Measurements from ENCODE around the gene C7orf57. TPM values are rescaled to one million over a fixed set of nuclear protein-coding genes. Genes with fewer than 3 reads are reported as not detected.

Gene C7orf57
- polyA plus RNA-seq, 2 donors: 0.73 to 0.80 TPM

DNA sequence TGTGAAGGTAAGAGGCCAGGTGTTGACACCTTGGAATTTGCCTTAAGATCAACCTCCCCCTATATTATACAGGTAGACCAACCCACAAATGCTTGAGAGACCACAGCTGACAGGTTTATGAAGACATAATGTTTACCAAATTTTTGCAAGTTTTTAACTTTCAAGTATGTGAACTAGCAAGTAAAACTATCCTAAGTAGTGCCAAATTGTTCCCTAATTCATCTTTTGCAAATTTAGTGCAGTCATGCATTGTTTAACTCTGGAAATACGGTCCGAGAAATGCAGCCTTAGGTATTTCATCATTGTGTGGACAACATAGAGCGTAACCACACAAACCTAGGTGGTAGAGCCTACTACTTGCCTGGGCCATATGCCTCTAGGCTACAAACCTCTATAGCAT, 64.4 kb downstream of the C7orf57 start:
- no peak overlapping the region for H3K27ac ChIP-seq (ENCODE audit: low read depth in 2 of 2, low read length in 1 of 2)
- WGBS, 2 donors: 80 to 83% methylated on average over 3 of the region's 3 CpGs
- H3K27me3 ChIP-seq (ENCODE audit: control insufficient read depth in 1 of 2, insufficient read depth in 2 of 2, low read length in 2 of 2): no peaks in the 10 kb centered on the region
- peaks cover 2% of the 10 kb centered on the region in 2 donors for H3K4me1 ChIP-seq (ENCODE audit: control insufficient read depth in 2 of 2, insufficient read depth in 2 of 2, low read length in 1 of 2)
- no peak overlapping the region for H3K4me3 ChIP-seq (ENCODE audit: low read depth in 1 of 2, low read length in 2 of 2)
- H3K9me3 ChIP-seq (ENCODE audit: control insufficient read depth in 2 of 2, insufficient read depth in 1 of 2, low read depth in 1 of 2, low read length in 1 of 2): peaks cover 0 to 2% of the 10 kb centered on the region in 2 donors
- peaks cover 13 to 20% of the 10 kb centered on the region in 2 donors for H3K36me3 ChIP-seq (ENCODE audit: control insufficient read depth in 2 of 2, insufficient read depth in 2 of 2, low read length in 1 of 2)

DNA sequence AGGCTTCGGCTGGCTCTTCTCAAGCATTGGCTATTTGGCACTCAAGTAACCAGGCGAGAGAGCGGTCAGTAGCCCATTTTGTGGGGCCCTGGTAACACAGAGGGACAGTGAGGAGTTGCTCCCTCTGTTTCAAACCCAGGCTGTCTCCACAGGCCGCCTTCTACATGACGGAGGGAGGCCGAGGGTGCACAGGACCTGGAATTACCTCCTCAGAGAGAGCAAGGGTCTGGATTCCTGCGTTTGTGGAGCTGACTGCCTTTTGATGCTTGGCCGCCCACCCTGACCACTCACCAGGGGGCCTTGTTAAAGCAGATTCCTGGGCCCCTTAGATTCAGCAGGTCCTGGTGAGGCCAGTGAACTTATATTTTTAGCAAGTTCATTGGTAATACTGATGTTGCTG, 66.0 kb downstream of the C7orf57 start:
- Histone ChIP-seq H3K4me1 (ENCODE audit: control insufficient read depth in 2 of 2, insufficient read depth in 2 of 2, low read length in 1 of 2) (no peaks in the 10 kb centered on the region), H3K36me3 (ENCODE audit: control insufficient read depth in 2 of 2, insufficient read depth in 2 of 2, low read length in 1 of 2) (peaks cover 13 to 15% of the 10 kb centered on the region in 2 donors), H3K9me3 (ENCODE audit: control insufficient read depth in 2 of 2, insufficient read depth in 1 of 2, low read depth in 1 of 2, low read length in 1 of 2) (peaks cover 0 to 2% of the 10 kb centered on the region in 2 donors), H3K27ac (ENCODE audit: low read depth in 2 of 2, low read length in 1 of 2) (no peak overlapping the region), H3K4me3 (ENCODE audit: low read depth in 1 of 2, low read length in 2 of 2) (no peak overlapping the region), H3K27me3 (ENCODE audit: control insufficient read depth in 1 of 2, insufficient read depth in 2 of 2, low read length in 2 of 2) (no peaks in the 10 kb centered on the region)
- WGBS, 2 donors: 94 to 99% methylated on average over 8 of the region's 8 CpGs

DNA sequence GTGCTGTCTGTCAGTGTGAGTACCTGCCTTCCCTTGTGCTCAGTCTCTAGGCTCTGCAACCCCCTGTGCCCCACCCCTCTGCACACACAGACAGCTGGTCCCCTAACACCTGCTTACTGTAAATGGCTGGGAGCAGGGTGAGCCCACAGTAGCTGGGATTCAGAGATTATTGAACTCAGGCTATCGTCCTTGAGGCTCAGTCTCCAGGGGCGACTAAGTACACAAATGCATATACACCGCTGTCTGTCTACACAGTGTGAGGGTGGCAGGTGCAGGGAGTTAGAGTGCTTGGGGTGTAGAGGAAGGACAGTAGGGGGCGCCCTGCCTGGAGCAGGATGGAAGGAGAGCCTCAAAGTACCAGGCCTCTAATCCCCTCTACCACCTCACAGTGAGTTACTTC, 66.6 kb downstream of the C7orf57 start:
- Histone ChIP-seq H3K4me1 (ENCODE audit: control insufficient read depth in 2 of 2, insufficient read depth in 2 of 2, low read length in 1 of 2) (no peaks in the 10 kb centered on the region), H3K4me3 (ENCODE audit: low read depth in 1 of 2, low read length in 2 of 2) (no peak overlapping the region), H3K9me3 (ENCODE audit: control insufficient read depth in 2 of 2, insufficient read depth in 1 of 2, low read depth in 1 of 2, low read length in 1 of 2) (peaks cover 0 to 2% of the 10 kb centered on the region in 2 donors), H3K36me3 (ENCODE audit: control insufficient read depth in 2 of 2, insufficient read depth in 2 of 2, low read length in 1 of 2) (peaks cover 15 to 16% of the 10 kb centered on the region in 2 donors), H3K27me3 (ENCODE audit: control insufficient read depth in 1 of 2, insufficient read depth in 2 of 2, low read length in 2 of 2) (no peaks in the 10 kb centered on the region), H3K27ac (ENCODE audit: low read depth in 2 of 2, low read length in 1 of 2) (no peak overlapping the region)
- WGBS, 2 donors: 78 to 91% methylated on average over 4 of the region's 4 CpGs

DNA sequence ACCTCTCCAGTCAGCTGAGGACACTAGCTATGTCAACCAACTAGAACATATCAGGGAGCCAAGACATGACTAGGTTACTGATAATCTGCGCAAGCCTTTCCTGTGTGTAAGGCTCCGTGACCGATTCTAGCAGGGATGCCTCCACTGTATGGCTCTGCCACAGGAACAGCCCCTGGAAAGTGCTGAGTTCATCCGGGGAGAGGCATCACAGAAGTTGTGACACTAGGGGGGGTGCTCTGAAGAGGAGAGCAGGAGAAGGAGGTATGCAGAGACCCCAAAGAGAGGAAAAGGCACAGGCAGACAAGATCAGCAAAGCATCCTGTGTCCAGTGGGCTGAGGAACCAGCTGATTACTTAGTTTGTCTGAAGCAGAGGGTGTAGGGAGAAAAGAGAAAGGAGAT, 67.2 kb downstream of the C7orf57 start:
- Histone ChIP-seq H3K36me3 (ENCODE audit: control insufficient read depth in 2 of 2, insufficient read depth in 2 of 2, low read length in 1 of 2) (peaks cover 19 to 22% of the 10 kb centered on the region in 2 donors), H3K27ac (ENCODE audit: low read depth in 2 of 2, low read length in 1 of 2) (no peak overlapping the region), H3K27me3 (ENCODE audit: control insufficient read depth in 1 of 2, insufficient read depth in 2 of 2, low read length in 2 of 2) (no peaks in the 10 kb centered on the region), H3K4me1 (ENCODE audit: control insufficient read depth in 2 of 2, insufficient read depth in 2 of 2, low read length in 1 of 2) (no peaks in the 10 kb centered on the region), H3K4me3 (ENCODE audit: low read depth in 1 of 2, low read length in 2 of 2) (no peak overlapping the region), H3K9me3 (ENCODE audit: control insufficient read depth in 2 of 2, insufficient read depth in 1 of 2, low read depth in 1 of 2, low read length in 1 of 2) (peaks cover 0 to 2% of the 10 kb centered on the region in 2 donors)
- 95 to 99% methylated on average over 4 of the region's 4 CpGs for WGBS, 2 donors

DNA sequence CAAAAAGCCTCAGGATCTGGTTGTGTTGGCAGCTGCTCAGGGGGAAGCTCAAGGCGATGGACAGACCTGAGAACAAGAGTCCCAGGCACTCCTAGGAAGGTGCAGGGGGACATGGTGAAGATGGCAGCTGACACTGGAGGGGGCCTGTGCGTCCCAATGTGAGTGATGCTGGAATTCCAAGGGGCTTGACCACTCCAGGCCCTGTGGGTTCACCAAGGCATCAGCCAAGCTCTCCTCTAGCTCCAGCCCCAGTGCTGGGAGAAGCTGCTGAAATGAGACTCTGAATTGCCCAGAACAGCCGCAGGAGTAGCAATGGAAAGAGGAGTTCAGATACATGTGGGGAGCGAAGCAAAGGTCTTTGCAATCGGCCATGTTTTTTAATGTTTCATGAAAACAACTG, 69.7 kb downstream of the C7orf57 start:
- H3K36me3 ChIP-seq (ENCODE audit: control insufficient read depth in 2 of 2, insufficient read depth in 2 of 2, low read length in 1 of 2): peaks cover 25 to 30% of the 10 kb centered on the region in 2 donors

DNA sequence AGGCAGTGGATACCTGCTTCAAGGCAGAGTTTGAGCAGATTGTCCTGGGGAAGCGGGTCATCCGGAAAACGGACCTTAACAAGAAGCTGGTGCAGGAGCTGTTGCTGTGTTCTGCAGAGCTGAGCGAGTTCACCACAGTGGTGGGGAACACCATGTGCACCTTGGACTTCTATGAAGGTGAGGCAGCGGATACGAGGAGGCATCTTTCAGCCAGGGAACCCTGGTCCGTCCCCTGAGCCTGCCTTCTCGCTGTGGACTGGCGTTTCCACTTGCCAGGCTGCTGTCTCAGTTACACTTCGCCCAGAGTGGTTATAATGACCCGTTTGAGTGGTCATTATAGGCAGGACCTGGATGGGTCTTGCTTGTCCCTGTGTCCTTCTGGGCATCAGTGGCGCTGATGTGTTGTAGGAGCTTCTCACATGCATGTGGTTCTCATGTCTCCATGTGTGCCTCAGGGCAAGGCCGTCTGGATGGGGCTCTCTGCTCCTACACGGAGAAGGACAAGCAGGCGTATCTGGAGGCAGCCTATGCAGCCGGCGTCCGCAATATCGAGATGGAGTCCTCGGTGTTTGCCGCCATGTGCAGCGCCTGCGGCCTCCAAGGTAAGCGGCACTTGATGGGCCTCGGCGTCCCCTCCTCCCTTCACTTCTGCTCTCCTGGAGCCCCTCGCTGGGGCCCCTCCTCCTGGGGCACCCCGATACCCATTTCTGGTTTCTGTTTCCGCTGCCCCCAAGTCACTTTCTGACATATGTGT, 71.7 kb downstream of the C7orf57 start:
- WGBS, 2 donors: 95% methylated on average over 29 of the region's 29 CpGs
- Histone ChIP-seq H3K36me3 (ENCODE audit: control insufficient read depth in 2 of 2, insufficient read depth in 2 of 2, low read length in 1 of 2) (peaks cover 15 to 25% of the 10 kb centered on the region in 2 donors), H3K4me1 (ENCODE audit: control insufficient read depth in 2 of 2, insufficient read depth in 2 of 2, low read length in 1 of 2) (no peaks in the 10 kb centered on the region), H3K9me3 (ENCODE audit: control insufficient read depth in 2 of 2, insufficient read depth in 1 of 2, low read depth in 1 of 2, low read length in 1 of 2) (no peaks in the 10 kb centered on the region), H3K27ac (ENCODE audit: low read depth in 2 of 2, low read length in 1 of 2) (no peak overlapping the region), H3K27me3 (ENCODE audit: control insufficient read depth in 1 of 2, insufficient read depth in 2 of 2, low read length in 2 of 2) (no peaks in the 10 kb centered on the region), H3K4me3 (ENCODE audit: low read depth in 1 of 2, low read length in 2 of 2) (no peak overlapping the region)

More for the DNA sequence above, 69.7 kb downstream of the C7orf57 start:
- WGBS, 2 donors: 93 to 96% methylated on average over 5 of the region's 5 CpGs
- no peaks in the 10 kb centered on the region for H3K4me1 ChIP-seq (ENCODE audit: control insufficient read depth in 2 of 2, insufficient read depth in 2 of 2, low read length in 1 of 2)
- H3K27ac ChIP-seq (ENCODE audit: low read depth in 2 of 2, low read length in 1 of 2): no peak overlapping the region
- peaks cover 0 to 2% of the 10 kb centered on the region in 2 donors for H3K9me3 ChIP-seq (ENCODE audit: control insufficient read depth in 2 of 2, insufficient read depth in 1 of 2, low read depth in 1 of 2, low read length in 1 of 2)
- no peak overlapping the region for H3K4me3 ChIP-seq (ENCODE audit: low read depth in 1 of 2, low read length in 2 of 2)
- no peaks in the 10 kb centered on the region for H3K27me3 ChIP-seq (ENCODE audit: control insufficient read depth in 1 of 2, insufficient read depth in 2 of 2, low read length in 2 of 2)

DNA sequence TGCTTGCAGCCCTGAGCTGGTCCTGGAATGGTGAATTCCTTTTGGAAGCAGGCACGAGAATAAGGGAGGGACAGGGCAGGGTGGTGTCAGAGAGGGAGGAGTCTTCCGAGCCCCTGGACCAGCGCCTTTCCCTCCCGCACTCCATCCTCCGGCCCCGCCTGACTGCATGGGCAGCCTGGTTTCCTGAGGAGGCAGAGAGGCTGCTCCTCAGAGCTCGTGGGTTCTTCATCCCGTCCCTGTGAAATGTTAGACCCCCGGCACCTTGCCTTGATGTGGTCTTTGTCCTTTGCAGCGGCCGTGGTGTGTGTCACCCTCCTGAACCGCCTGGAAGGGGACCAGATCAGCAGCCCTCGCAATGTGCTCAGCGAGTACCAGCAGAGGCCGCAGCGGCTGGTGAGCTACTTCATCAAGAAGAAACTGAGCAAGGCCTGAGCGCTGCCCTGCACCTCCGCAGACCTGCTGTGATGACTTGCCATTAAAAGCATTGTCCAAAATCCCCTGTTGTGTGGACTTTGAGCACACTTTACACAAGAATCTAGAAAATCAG, 72.7 kb downstream of the C7orf57 start:
- 90 to 91% methylated on average over 18 of the region's 18 CpGs for WGBS, 2 donors
- peaks cover 14 to 23% of the 10 kb centered on the region in 2 donors for H3K36me3 ChIP-seq (ENCODE audit: control insufficient read depth in 2 of 2, insufficient read depth in 2 of 2, low read length in 1 of 2)
- no peak overlapping the region for H3K4me3 ChIP-seq (ENCODE audit: low read depth in 1 of 2, low read length in 2 of 2)
- no peaks in the 10 kb centered on the region for H3K4me1 ChIP-seq (ENCODE audit: control insufficient read depth in 2 of 2, insufficient read depth in 2 of 2, low read length in 1 of 2)
- no peaks in the 10 kb centered on the region for H3K27me3 ChIP-seq (ENCODE audit: control insufficient read depth in 1 of 2, insufficient read depth in 2 of 2, low read length in 2 of 2)
- H3K27ac ChIP-seq (ENCODE audit: low read depth in 2 of 2, low read length in 1 of 2): no peak overlapping the region
- H3K9me3 ChIP-seq (ENCODE audit: control insufficient read depth in 2 of 2, insufficient read depth in 1 of 2, low read depth in 1 of 2, low read length in 1 of 2): no peaks in the 10 kb centered on the region

DNA sequence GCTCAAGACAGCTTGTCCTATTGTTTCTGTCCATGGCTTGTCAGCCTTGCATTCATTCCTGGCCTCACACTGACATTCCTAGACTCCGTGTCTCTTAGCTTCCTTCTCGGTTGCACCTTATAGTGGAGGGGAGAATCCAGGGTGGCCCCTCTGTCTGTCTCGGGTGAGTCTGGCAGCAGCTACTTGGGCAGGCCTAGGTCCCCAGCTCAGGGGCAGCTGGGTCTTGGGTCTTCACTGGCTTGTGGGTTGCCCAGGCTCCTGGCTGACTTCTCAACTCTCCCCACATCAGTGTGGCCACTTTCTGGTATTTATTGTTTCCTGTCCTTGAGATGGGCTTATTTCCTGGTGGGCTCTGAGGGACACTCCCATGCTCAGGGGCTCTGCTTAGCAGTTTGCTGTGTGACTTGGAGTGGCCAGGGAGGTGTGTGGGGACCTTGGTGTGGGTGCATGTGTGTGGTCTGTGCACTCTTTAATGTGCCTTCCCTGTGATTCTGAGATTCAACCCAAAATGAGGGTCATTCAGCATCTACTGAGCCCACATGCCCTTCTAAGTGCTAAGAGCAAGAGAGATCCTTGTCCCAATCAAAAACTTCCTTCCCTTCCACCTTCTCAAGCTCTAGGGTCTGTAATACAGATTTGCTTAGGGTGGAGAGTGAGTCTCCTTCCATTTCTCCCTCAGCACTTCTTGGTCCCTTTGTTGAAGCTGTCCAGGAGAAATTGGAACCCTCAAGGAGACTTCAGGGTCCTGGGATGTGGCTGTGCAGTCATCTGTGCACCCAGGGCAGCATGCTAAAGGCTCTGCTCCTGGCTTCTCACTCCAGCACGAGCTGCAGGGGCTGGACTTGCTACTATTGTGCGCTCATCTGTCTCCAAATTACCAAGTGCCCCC, 73.9 kb downstream of the C7orf57 start:
- Histone ChIP-seq H3K27ac (ENCODE audit: low read depth in 2 of 2, low read length in 1 of 2) (no peak overlapping the region), H3K36me3 (ENCODE audit: control insufficient read depth in 2 of 2, insufficient read depth in 2 of 2, low read length in 1 of 2) (peaks cover 10 to 22% of the 10 kb centered on the region in 2 donors), H3K4me1 (ENCODE audit: control insufficient read depth in 2 of 2, insufficient read depth in 2 of 2, low read length in 1 of 2) (peaks cover 0 to 4% of the 10 kb centered on the region in 2 donors), H3K9me3 (ENCODE audit: control insufficient read depth in 2 of 2, insufficient read depth in 1 of 2, low read depth in 1 of 2, low read length in 1 of 2) (no peaks in the 10 kb centered on the region), H3K4me3 (ENCODE audit: low read depth in 1 of 2, low read length in 2 of 2) (no peak overlapping the region), H3K27me3 (ENCODE audit: control insufficient read depth in 1 of 2, insufficient read depth in 2 of 2, low read length in 2 of 2) (no peaks in the 10 kb centered on the region)
- 88 to 93% methylated on average over 5 of the region's 5 CpGs for WGBS, 2 donors

DNA sequence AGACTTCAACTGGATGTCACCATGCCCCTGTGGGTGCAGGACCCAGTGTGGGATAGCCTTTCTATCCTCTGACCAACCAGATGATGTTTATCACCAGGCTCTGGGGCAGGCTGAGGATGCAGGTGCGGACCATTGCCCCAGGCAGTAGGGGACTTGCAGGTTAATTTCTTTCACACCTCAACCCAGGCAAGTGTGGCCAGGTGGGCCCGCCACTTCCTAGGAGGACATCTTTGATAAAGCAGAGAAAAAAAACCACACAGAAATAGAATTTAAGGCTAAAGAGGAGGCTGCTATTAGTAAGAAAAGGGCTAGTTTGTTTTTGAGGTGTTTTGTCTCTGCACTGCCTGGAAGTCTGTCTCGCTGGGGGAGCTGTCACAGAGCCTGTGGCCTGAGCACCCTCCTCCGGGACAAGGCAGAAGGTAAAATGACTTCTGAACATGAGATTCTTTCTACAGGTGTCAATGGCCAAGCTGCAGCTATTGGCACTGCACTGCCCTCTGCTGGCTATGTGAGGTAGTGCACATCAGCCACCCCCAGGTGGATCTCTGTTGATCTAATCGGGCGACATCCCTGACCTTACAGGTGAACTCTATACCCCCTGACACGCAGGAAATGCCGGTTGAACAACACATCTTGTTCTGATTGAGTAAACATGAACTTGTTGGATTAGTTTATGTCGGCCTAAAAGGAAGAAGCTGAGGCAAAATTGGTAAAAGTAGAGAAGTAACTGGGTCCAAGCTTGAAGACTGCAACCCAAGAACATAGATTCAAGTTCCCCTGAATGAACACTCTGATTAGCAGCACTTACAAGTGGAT, 74.7 kb downstream of the C7orf57 start:
- Histone ChIP-seq H3K27me3 (ENCODE audit: control insufficient read depth in 1 of 2, insufficient read depth in 2 of 2, low read length in 2 of 2) (no peaks in the 10 kb centered on the region), H3K27ac (ENCODE audit: low read depth in 2 of 2, low read length in 1 of 2) (no peak overlapping the region), H3K36me3 (ENCODE audit: control insufficient read depth in 2 of 2, insufficient read depth in 2 of 2, low read length in 1 of 2) (peaks cover 10 to 22% of the 10 kb centered on the region in 2 donors), H3K9me3 (ENCODE audit: control insufficient read depth in 2 of 2, insufficient read depth in 1 of 2, low read depth in 1 of 2, low read length in 1 of 2) (no peaks in the 10 kb centered on the region), H3K4me3 (ENCODE audit: low read depth in 1 of 2, low read length in 2 of 2) (no peak overlapping the region), H3K4me1 (ENCODE audit: control insufficient read depth in 2 of 2, insufficient read depth in 2 of 2, low read length in 1 of 2) (peaks cover 0 to 9% of the 10 kb centered on the region in 2 donors)
- 19 to 21% methylated on average over 9 of the region's 9 CpGs for WGBS, 2 donors
